Stimulated activated CD8-positive, alpha-beta memory T cell treated with anti-CD3 and anti-CD28 coated beads, Interleukin-12 subunit alpha, Interleukin-12 subunit beta, amount 100 ng/mL, for 24 hours (primary cell): ENCODE results near the gene ZNF135.

Experiments
- DNase-seq: peaks from one replicate; pipeline ENCODE4 v3.0.0-alpha.2; 2020; ENCODE audit errors: extremely low read depth

Gene ZNF135

DNA sequence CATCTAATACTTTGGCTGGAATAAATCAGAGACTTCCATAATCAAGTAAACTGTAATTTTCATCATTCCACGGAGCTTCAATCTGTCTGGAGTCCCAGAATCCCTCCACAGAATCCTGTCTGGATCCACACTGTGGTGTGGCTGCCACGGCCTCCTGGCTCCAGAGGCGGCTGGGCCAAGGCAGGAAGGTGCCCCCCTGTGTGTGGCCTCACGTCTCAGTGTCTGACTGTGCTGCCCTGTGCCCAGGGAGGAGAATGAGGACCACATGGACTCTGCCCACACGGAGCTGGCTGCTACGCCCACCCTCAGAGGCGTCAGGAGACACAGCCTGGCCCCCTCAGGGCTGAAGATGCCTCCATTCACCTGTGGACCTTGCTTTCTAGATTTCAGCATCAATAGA lies 12.2 kb upstream of the ZNF135 start:
- no peak for DNase-seq

GRCh38 chr19:58047672-58048071 lies 11.4 kb upstream of the ZNF135 start:
- no peak for DNase-seq

DNA sequence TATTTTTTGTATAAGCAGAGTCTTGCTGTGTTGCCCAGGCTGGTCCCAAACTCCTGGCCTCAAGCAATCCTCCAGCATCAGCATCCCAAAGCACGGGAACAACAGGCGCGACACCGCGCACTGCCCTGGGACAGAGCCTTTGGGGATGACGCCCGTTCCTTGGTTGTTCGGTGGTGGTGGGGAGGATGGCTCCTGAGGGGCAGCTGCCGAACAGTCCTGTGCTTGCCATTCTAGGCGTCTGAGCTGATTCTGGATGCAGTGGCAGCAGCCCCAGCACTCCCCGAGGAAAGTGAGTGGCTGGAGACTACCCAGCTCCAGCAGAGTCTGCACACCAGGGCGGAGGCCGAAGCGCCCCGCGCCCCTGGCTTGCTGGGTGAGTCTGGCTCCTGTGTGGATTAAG lies 6.8 kb upstream of the ZNF135 start:
- DNase-seq: no peak

DNA sequence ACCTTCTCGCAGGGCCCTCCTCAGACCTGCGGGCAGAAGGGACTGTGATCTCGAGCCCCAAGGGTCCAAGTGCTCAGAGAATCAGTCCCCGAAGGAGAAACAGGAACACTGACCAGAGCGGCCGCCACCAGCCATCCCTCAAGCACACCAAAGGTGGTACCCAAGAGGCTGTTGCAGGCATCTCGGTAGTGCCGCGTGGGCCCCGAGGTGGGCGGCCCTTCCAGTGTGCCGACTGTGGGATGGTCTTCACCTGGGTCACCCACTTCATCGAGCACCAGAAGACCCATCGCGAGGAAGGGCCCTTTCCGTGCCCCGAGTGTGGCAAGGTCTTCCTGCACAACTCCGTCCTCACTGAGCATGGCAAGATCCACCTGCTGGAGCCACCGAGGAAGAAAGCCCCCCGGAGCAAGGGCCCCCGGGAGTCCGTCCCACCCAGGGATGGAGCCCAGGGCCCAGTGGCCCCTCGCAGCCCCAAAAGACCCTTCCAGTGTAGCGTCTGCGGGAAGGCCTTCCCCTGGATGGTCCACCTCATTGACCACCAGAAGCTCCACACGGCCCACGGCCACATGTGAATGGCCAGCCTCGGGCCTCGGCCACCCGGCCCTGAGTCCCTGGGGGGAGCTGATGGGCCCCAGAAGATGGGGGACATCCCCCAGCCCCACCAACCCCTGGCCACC lies 5.5 kb upstream of the ZNF135 start:
- no peak for DNase-seq

DNA sequence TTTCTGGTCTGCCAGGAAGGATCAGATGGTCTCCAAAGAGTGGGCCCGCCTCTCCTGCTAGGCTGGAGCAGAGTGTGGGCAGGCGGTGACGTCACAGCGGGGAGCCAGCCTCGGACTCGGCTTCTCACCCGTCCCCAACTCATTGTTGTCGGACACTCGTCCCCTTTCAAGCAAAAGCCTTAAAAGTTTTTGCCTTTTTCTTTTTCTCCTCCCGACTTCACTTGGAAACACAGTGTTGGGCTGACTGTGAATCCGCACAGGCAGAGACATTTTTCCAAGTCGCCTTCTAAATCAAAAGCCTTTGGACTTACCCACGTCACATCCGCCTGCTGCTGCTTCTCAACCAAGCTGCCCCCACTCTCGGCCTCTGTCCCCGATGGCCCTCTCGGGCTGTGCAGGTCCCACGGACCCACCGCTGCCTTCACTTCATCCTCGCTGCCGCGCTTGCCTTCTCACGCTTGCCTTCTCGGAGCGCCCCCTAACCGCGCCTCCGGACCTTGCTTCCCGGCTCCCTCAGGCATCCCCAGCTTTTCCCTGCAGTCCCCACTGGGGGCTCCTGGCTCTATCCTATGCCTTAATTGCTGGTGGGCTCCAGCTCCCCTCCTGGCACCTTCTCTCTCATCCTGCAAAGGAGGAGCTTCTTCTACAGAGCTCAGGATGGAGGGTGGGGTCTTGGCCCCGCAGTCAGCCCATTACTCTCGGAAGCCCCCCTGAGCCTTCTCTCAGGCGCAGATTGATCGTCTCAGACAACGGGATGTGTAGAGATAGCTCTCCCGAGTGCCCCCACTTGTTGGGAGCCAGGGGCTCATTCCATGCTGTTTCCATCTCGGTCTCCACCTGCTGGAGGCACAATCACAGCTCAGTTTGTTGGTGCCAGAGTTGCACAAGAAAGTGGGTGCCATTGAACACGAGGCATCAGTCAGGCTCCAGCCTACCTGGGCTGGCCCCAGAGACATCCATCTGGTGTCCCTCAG lies 3.9 kb upstream of the ZNF135 start:
- DNase-seq: no peak

DNA sequence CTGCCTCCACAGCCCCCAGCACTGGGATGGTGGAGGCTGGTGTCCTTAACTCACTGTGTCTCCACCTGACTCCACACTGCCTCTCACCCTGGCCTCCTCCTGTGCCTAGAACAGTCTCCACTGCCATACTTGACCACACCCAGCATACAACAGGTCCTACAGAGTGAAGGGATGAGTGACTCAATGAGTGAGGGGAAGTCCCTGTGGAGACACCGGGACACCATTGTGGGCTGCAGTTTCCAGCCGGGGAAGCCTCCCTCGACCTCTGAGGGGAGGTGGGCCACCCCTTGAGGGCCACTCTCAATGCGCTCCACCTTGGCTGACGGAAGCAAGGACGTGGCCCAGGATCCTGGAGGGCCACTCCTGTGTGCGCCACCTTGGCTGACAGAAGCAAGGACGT lies 2.8 kb upstream of the ZNF135 start:
- no peak for DNase-seq

GRCh38 chr19:58056861-58057260 lies 2.2 kb upstream of the ZNF135 start:
- no peak for DNase-seq

DNA sequence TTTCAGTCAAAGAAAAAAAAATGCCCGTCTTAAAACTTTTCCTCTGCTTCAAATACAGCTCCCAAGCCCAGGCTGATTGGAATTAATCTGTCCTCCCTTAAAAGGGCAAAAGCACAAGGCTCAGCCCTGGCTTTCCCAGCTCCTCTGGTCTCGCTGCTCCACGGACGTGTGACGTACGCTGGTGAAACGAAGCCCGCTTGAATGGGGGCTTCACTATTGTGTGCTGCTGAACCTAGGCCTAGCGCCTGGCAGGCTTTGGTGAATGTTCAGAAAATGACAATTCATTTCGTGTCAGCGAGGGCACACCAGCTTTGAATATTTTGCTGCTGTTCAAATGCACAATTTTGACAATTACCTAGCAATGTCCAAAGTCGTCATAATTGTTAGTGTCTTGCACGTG lies 615 bp upstream of the ZNF135 start:
- no peak for DNase-seq

GRCh38 chr19:58059671-58060078 lies 593 bp downstream of the ZNF135 start:
- no peak for DNase-seq

GRCh38 chr19:58060231-58060630 lies 1.1 kb downstream of the ZNF135 start:
- no peak for DNase-seq

- DNase-seq: no peak
These were observed 4.6 kb downstream of the ZNF135 start for GRCh38 chr19:58063712-58064111.

GRCh38 chr19:58067240-58067912 lies 8.3 kb downstream of the ZNF135 start:
- DNase-seq: no peak

DNA sequence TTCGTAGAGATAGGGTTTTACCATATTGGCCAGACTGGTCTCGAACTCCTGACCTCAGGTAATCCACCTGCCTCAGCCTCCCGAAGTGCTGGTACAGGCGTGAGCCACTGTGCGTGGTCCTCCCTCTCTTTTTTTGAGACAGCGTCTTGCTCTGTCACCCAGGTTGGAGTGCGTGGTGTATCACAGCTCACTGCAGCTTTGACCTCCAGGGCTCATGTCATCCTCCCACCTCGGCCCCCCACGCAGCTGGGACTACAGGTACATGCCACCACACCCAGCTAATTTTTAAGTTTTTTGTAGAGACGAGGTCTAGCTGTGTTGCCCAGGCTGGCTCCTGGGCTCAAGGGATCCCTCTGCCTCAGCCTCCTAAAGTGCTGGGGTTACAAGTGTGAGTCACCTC lies 20.7 kb downstream of the ZNF135 start:
- DNase-seq: no peak

- no peak for DNase-seq
These were observed 23.9 kb downstream of the ZNF135 start for GRCh38 chr19:58083021-58083420.

DNA sequence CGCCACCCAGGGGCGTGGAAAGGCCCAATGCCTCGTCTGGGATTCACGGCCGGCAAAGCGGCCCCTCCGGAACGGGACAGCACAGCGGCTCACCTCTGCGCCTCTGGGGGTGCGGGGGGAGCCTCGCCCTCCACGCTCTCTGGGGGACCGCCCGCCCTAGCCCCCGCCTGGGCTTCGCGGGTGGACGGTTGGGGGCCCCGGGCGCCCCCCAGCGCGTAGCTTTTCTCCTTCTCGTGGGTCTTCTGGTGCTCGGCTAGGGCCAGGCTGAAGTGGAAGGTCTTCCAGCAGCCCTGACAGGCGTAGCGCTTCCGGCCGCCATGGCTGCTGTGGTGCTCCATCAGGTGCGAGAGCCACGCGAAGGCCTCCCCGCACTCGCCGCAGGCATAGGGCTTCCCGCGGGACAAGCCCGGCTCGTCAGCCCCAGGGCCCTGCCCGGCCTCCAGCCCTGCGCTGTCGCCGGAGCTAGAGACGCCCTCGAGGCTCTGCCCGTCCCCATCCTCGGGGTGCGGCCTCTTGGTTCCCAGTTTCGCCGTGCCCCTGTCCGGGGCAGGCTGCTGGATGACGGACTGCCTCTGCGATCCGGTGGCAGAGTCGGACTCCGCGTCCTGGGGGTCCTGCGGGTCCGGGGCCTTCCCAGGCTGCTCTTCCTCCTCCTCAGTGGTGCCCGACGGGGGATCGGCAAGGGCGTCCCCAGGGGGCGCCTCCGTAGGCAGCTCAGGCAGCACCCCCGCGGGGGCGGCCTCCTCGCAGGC lies 25.7 kb downstream of the ZNF135 start:
- no peak for DNase-seq

GRCh38 chr19:58085348-58085875 lies 26.3 kb downstream of the ZNF135 start:
- DNase-seq: no peak

GRCh38 chr19:58086825-58087710 lies 28.0 kb downstream of the ZNF135 start:
- no peak for DNase-seq

- no peak for DNase-seq
These were observed 29.5 kb downstream of the ZNF135 start for GRCh38 chr19:58088521-58089052.

DNA sequence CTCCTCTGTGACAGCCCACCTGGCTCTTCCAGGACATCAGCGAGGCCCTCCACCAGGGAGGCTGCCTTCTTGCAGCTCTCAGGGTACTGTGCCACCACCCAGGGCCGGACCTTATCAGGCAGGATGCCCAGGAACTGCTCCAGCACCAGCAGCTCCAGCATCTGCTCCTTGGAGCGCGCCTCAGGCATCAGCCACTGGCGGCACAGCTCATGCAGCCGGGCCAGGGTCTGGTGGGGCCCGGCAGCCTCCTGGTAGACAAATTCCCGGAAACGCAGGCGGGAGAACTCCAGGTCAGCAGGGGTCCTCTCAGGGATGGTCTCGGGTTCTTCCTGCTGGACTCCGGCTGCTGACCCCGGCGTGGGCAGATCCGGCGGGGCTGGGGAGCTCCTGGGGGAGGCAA lies 30.8 kb downstream of the ZNF135 start:
- no peak for DNase-seq
